Glomerular endothelial cell (primary cell): ENCODE data around the gene HAPLN3. TPM values are rescaled to one million over a fixed set of nuclear protein-coding genes. Genes with fewer than 3 reads are reported as not detected.

Source experiments
- DNase-seq: peaks from one replicate; pipeline ENCODE4 v3.0.0-alpha.2; 2011; ENCODE audit warnings: low read depth, low spot score; ENCODE audit errors: extremely low read depth
- total RNA-seq: library from RNA; depleted of rRNA; stranded (reverse); fragments of >200 nt; gene quantifications from 2 replicates; pipeline ENCODE4 v1.2.3, GENCODE V29; 2015

HAPLN3 gene
- total RNA-seq, 1 donor from 2014 or later, result 22.4 TPM

- no peak for DNase-seq
These were observed 17.2 kb upstream of the HAPLN3 start for GRCh38 chr15:88912500-88912921.

GRCh38 chr15:88911766-88912118, 16.4 kb upstream of the HAPLN3 start:
- no peak for DNase-seq

GRCh38 chr15:88909956-88910831, 14.8 kb upstream of the HAPLN3 start:
- DNase-seq, result no peak

GRCh38 chr15:88908697-88909621, 13.6 kb upstream of the HAPLN3 start:
- DNase-seq, result no peak

GRCh38 chr15:88908123-88908522, 12.8 kb upstream of the HAPLN3 start:
- DNase-seq, result no peak

GRCh38 chr15:88907111-88907510, 11.8 kb upstream of the HAPLN3 start:
- DNase-seq, result no peak

- DNase-seq, result no peak
These were observed 11.2 kb upstream of the HAPLN3 start for GRCh38 chr15:88906551-88906950.

GRCh38 chr15:88906130-88906529, 10.8 kb upstream of the HAPLN3 start:
- DNase-seq, result no peak

GRCh38 chr15:88905576-88905975, 10.2 kb upstream of the HAPLN3 start:
- no peak for DNase-seq

GRCh38 chr15:88904624-88905327, 9.4 kb upstream of the HAPLN3 start:
- DNase-seq, result no peak

- DNase-seq, result no peak
These were observed 8.9 kb upstream of the HAPLN3 start for GRCh38 chr15:88904257-88904623.

- DNase-seq, result no peak
These were observed 7.5 kb upstream of the HAPLN3 start for GRCh38 chr15:88902846-88903245.

GRCh38 chr15:88902221-88902835, 7.0 kb upstream of the HAPLN3 start:
- no peak for DNase-seq

- DNase-seq, result no peak
These were observed 6.3 kb upstream of the HAPLN3 start for GRCh38 chr15:88901508-88902220.

- DNase-seq, result no peak
These were observed 5.7 kb upstream of the HAPLN3 start for GRCh38 chr15:88900982-88901418.

GRCh38 chr15:88900309-88900981, 5.1 kb upstream of the HAPLN3 start:
- DNase-seq, result no peak

GRCh38 chr15:88899251-88899650, 3.9 kb upstream of the HAPLN3 start:
- no peak for DNase-seq

- no peak for DNase-seq
These were observed 3.4 kb upstream of the HAPLN3 start for GRCh38 chr15:88898736-88899135.

GRCh38 chr15:88897456-88898194, 2.3 kb upstream of the HAPLN3 start:
- no peak for DNase-seq
